Activated CD4-positive, alpha-beta T cell treated with anti-CD3 and anti-CD28 coated beads for 24 hours (primary cell): ENCODE results near the gene BMAL1.
"Not testable (repeated sequence)": the region's sequence is repeated elsewhere in the genome, so short reads cannot be mapped to it uniquely, and the experiment has no call there.

Experiments used
- DNase-seq, 2 donors: peaks; one replicate each; pipeline ENCODE4 v3.0.0-alpha.2; 2020; ENCODE audit warnings: low read depth in 2 of 2

BMAL1 gene

DNA sequence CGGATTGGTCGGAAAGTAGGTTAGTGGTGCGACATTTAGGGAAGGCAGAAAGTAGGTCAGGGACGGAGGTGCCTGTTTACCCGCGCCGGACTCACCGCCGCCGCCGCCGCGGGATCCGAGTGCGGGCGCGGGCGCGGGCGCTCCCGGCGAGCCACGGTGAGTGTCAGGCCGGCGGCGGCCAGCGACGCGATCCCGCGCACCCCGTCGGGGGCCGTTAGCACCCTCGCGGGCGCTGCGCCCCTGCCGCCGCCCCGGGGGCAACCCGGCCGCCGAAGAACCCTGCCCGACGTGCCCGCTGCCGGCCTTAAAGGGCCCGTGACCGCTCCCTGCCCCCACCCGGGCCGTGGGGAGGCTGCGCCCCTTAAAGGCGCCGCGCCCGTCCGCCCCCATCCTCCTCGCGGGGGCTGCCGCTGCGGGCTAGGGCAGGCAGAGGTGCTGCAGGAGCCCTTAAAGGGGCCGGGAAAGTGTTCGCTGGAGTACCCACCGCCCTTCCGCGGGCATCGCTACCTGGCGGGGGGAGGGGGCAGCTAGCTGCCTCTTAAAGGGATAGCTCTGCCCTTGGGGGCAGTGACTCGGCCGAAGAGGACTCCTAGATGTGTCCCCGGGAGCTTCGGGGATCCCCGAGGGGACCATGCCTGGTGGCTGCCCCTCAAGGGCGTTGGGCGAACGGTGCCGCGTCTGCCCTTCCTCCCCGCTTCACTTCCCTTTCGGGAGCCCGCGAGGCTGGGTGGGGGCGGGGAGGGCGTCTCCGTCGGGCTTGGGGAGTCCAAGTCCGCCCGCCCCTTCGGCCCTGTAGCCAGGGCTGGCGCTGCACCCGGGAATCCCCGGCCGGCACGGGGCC, at the start of gene BMAL1:
BMAL1 (plus strand) TSS at position 23 of the 841 bp plus-strand sequence. CDS start 76,519 bp downstream, outside the sequence.
- DNase-seq: peak; percentile 22 to 39

DNA sequence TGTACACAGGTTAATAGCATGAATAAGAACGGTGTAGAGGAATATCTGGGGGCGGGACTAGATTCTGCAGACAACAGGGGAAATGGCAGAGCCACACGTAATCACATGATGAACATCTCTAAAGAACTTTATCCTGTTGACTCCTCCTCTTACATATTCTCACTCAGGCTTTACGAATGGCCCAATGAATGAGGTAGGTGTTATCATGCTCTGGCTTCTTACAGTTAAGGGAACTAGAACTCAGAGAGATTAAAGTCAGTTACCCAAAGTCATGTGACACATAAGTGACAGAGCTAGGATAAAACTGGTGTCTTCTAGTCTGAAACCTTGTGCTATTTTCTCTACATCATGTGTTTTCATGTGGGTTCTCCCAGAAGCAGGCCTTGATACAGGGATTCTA, 49.0 kb upstream of the BMAL1 start:
- no peak for DNase-seq

DNA sequence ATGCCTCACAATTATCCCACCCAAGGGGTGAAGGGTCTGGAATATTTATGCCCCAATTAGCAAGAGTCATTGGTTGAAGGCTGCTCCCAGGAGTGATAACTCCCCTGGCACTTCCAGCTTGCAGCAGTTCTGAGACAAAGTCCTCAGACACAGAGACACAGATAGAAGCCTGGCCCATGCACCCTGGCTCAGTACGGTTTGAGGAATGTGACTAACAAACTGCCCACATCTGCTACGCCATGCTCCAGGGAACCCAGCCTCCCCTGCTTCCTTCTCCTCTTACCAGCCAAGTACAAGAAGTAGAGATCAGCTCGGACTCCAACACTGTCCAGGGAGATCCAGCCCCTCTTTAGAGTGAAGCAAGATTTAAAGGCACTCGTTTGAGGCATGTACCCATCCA, 48.5 kb upstream of the BMAL1 start:
- DNase-seq: no peak

DNA sequence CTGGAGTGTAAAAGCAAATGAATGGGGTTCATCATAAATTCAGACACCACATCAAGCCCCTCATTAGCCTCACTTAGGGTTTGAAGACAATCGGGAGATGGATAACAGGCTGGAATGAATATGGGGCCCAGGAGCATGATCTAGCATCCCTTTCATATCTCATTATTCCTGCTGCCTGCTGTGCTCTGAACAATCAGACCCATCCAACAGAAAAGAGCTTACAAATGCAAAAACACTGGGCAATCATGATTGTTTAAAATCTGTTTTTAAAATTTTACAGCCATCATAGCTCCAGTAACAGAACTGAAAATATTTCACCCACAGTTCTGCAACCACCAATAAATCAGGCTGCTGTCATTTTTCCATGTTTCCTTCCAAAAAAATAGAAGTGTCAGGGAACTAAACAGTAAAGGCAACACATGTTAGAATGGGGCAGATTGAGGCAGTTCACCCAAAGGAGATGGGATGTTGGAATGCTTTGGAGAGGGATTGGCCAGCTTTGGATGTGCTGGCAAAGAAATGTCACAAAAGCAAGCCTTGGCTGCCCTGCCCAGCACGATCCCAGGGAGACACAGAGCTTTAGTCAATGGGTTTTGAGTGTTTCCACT, 47.8 kb upstream of the BMAL1 start:
- DNase-seq: no peak

DNA sequence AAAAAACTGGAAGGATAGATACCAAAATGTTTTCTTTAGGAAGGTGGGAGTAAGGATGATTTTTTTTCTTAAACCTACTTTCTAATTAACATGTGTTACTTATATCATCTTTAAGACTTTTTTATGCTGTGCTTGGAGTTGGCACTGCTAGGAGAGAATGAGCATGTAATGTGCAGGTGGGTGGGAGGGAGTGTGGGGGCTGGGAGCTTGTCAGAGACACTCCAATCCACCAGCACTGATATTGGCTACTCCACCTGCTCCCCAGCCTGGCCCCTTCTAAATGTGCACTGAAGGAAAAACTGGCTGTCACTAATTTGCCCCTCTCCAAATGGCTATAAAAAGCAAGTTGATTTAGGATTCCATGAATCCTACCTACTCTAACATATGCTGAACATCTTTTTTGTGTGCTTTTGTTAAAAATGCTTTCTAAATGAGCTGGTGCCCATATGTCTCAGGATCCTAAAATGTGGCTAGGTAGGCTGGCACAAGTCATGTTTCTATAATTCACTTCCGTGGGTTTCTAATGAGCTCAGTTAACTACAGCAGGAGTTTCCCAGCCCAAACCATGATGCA, 44.3 kb upstream of the BMAL1 start:
- no peak for DNase-seq

DNA sequence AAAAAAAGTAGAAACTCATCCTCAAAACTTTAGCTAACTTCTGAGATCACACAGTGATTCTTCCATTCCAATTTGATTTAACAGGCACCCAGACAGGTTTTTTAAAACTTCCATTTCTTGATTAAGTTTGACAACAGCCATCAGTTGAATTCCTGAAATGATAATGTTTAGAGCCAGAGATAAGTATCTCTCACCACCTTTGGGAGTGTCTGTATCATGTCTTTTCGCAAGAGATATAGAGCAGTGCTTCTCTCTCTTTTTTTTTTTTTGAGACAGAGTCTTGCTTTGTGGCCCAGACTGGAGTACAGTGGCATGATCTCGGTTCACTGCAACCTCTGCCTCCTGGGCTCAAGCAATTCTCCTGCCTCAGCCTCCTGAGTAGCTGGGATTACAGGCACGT, 41.7 kb upstream of the BMAL1 start:
- no peak for DNase-seq

DNA sequence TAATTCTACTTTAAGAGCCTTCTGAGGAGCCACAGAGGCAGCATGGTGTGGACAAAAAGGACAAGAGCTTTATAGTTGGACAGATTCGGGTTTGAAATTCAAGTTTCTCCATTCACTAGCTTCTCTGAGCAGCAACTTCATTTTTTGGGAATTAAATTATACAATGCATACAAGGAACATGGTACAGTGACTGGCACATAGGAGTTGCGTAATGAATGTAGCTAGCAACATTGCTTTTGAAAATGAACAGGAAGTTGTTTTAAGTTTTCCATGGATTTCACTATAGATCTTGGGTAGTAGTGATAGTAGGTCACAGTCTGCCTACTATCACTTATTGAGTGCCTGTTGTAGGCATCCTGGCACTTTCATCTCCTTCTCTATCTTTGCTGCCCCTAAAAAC, 41.0 kb upstream of the BMAL1 start:
- DNase-seq: no peak

DNA sequence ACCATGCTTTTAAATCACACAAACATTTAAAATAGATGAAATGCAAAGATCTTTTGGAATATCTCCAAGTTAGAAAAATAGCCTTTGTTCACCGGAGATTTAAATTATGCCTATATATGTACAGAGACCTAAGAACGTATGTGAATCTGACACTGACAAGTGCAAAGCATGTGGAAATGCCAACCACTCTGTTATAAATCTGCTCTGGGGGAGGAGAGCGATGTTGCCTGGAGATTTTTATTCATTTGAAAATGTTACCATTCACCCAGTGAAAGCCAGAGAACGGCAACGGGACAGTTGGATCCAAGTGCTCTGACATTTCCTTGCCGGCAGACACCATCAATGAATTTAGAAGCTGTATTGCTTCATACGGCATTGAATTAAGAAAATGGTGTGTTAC, 39.8 kb upstream of the BMAL1 start:
- DNase-seq: no peak

DNA sequence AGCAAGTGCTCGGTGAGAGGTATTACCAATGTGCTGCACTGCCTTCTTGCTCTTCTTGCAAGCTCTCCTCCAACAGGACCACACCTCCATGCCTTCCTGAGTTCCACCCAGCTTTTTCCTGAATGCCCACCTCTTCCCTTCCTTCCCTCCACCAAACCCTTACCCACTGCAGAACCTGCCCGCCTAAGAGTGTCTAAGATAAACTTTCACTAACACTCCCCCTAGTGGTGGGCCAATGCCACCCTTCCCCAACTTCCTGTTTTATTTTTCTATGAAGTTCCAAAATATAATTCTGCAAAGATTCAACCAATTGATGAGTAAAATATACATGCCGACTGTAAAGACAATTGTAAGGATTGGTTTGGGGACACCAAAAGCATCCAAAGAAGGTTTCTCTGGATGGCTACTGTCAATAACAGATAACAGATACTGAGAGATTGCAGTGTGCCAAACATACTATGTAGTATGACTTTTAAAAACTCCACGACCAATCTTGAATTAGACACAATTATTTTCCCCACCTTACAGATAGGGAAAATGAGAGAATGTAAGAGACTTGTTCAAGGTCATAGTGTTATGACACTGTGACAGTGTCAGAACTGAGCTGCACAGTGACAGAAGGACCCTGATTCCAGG, 38.6 kb upstream of the BMAL1 start:
- peak; percentile 21 to 54 for DNase-seq

DNA sequence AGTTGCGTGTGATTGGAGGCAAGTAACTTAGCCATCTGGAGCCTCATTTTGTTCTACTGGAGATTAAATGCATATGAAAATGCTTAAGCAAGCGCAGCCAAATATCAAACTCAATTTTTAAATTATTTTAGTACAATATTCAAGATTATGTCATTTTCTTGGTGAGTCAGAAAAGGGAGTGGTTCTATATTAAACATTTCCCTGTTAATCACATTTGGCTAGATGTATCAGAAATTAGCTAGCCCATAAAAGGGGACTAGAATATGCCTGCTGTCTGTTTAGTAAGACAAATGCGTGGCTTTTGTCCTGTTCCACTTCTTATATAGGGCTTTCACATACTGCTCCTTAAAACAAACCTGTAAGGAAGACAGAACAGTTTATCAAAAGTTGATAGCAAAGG, 35.0 kb upstream of the BMAL1 start:
- DNase-seq: no peak

DNA sequence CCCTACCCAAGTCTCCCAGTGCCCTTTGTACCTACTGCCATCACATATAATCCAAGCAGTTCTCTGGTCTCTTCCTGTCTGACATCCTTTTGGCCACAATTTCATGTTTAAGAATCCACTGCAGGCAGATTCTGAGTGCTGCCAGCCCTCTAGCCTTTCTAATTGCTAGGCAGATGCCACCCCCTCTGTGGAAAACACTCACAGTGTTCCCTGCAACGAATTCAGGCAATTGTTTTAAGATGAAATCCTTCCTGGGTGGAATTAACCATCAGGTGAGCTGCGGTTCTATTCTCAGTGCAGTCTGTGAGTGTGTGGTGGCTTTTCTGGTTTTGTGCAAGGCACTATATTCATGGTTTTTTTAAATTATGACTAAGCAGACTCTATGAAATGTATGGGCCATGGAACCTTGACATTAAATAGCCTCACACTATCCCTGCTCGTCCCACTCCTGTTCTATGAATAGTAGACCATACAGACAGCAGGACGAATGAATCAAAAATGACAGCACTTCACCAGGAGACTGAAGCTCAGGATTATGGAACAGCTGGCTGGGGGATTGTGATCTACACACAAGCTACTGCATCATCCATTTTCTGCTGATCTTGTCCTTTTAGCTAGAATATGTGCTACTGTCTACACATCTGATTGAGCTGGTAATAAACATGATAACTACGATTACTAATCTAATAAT, 29.8 kb upstream of the BMAL1 start:
- no peak for DNase-seq

DNA sequence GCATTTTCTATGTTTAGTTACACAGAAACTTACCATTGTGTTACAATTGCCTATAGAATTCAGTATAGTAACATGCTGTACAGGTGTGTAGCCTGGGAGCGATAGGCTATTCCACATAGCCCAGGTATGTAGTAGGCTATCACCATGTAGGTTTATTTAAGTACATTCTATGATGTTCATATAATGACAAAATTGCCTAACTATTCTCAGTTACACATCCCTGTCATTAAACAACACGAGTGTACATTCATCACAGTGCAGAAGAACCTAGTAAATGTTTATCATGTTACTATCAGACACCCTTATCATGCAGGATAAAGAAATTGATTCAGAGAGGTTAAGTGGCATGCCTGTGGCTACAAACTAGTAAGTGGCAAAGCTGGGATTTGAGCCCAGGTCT, 28.4 kb upstream of the BMAL1 start:
- no peak for DNase-seq

DNA sequence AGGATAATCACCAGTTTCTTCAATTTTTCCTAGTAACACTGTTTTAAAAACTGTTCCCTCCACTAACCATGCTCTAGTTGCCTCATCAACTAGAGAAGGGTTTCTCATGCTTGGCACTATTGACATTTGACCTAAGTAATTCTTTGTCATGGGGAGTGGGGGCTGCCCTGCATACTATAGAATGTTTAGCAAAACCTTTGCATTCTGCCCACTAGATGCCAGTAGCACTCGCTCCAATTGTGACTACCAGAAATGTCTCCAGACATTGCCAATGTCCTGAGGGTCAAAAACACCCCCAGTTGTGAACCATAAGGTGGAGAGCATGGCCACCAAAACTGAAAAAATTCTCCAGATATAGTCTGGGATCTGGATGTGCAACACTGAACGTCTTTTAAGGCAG, 27.6 kb upstream of the BMAL1 start:
- DNase-seq: no peak

DNA sequence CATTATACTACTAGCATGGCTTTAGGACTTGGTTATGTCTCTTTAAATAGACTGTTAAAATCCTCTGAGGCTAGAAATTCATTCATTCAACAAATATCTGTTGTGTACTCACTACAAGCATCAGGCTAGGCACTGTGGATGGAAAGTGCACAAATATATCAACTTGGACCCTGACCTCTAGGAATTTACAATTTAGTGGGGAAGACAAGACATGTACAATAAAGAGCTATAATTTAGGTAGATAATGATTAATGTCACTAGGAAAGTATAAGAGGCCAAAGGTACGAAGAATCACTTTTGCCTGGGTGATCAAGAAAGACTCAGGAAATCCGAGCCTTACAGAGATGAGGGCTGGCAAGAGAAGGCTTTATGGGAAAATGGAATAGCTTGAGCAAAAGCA, 25.6 kb upstream of the BMAL1 start:
- DNase-seq: no peak

DNA sequence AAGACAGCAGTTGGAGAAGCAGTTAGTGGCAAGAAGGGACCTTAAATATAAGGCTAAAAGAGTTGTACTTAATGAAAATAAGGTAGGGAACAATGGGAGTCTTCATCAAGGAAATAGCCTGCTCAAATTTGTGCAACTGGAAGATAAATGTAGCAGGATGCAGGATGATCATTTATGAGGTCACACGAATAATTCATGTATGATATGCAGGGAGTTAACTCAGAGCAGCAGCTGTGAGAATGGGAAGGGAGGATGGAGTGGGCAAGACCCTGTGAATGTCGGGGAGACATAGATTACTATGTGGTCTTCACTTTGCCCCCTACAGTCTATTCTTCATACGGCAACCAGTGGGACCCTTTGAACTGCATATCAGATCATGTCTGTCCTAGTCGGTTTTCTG, 25.2 kb upstream of the BMAL1 start:
- DNase-seq: no peak

DNA sequence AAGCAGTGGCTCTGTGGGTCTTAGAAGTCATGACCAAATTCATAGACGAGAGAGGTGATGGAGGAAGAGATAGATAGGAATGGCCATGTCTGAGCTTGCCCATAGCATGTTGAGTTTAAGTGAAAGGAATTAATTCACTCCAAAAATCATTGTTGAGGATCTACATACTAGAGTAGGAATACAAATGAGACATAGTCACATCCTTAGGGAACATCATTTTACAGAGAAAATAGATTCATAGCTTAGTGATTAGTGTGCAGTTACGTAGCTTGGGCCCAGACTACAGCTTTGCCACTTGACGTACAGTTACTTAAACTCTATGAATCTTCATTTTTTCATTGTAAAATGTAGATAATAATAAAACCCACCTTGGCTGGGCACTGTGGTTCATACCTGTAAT, 21.4 kb upstream of the BMAL1 start:
- DNase-seq: no peak

DNA sequence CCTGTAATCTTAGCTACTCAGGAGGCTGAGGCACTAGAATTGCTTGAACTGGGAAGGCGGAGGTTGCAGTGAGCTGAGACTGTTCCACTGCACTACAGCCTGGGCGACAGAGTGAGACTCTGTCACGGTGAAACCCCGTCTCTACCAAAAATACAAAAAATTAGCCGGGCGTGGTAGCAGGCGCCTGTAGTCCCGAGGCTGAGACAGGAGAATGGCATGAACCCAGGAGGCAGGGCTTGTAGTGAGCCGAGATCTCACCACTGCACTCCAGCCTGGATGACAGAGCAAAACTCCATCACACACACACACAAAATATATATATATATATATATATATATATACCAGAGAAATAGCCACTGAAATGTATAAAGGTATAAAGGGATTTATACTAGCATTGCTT, 19.5 kb upstream of the BMAL1 start:
- not testable (repeated sequence) for DNase-seq

DNA sequence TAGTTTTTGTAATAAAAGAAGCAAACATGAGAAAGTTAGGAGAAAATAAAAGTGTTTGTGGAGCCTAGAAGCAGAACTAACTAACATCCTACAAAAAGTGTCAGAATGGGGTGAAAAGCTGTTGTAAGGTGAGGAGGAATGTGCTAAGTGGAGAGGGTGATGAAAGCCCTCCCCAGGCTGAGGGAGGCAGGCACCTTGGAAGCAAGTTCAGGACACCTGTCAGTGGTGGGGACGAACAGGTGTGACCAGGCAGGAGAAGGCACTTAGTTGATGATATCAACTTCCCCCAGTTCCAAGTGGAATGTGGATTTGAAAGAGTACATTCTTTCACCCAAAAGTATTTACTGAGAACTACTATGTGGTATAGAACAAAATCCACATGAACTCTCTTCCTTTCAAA, 18.7 kb upstream of the BMAL1 start:
- no peak for DNase-seq

DNA sequence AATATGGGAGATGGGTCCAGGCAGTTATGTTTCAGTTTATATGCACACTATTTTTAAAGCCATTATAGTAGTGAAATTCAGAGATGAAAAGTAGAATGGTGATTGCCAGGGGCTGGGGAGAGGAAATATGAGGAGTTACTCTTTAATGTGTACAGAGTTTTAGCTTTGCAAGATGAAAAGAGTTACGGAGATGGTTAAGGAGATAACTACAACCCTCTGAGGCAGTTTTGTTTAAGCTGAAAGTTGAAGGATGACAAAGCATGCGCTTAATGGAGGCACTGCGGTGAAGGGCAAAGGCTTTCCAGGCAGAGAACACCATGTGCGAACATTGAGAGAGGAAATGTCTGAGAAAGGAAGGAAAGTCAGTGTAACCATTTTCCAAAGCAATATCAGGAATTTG, 18.2 kb upstream of the BMAL1 start:
- DNase-seq: no peak

DNA sequence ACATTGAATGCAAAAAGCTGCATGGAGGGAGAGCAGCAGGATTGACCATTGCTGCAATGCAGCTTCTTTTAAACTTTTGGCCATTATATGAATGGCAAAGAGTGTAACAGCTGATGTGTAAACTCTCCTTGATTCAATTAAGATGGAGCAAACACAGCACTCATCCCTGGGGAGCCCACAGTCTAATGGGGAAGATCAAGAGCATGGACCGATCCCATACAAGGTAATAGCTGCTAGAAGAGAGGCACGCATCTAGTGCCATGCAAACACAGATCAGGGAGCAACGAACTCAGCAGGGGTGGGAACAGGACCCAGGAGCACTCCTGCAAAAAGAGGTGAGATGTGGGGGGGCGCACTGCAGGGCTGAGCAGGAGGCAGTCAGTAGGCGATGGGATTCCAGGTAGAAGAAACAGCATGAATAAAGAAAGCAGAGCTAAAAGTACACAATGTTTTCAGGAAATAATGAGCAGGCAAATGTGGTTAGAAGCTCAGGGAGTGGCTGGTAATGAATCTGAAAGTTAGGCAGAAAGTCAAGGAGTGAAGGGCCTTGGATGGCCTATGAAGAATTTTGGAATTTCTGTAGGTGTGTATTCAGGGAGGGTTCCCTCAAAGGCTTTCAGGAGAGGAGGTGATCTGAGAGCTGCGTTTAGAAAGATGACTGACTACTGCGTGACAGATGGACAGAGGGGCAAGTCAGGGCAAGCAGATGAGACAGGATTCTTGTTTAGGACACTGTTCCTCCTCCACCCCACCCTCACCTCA, 17.2 kb upstream of the BMAL1 start:
- DNase-seq: no peak

DNA sequence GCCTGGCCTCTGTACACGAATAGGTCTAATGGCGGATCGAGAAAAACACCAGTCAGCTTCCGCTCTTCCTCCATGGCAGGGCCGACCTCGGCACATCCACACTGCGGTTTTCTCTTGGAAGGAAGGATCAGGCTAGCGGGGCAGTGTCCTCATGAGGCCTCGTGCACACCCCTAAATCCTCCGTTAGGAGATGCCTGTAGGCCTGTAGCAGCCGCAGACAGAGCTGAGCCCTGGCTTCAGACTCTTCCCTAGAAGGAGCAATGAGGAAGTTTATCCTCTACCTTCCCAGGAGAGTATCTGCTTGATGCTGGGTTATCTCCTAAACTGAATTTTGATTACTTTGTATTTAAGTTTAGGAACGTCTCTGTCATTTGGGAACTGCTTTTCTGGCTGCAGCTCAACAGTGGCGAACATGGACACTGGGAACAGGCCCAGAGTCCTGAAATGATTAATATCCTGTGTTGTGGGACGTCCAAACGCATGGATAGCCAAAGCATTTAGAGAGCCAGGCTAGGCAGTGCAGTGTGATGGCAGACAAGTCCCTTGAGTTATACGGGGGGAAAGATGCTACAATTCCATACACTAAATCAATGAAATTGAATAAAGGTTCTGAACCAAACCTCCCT, 16.5 kb upstream of the BMAL1 start:
- no peak for DNase-seq
